Measurements from ENCODE around the gene TLE2. TPM values are rescaled to one million over a fixed set of nuclear protein-coding genes. Genes with fewer than 3 reads are reported as not detected.

Gene TLE2
- total and polyA plus RNA-seq, 9 of the 15 experiments (the other 6 are each of a cell fraction or from before 2014, with no cell fraction given): 0.35 to 13.1 (median 6.2) TPM

DNA sequence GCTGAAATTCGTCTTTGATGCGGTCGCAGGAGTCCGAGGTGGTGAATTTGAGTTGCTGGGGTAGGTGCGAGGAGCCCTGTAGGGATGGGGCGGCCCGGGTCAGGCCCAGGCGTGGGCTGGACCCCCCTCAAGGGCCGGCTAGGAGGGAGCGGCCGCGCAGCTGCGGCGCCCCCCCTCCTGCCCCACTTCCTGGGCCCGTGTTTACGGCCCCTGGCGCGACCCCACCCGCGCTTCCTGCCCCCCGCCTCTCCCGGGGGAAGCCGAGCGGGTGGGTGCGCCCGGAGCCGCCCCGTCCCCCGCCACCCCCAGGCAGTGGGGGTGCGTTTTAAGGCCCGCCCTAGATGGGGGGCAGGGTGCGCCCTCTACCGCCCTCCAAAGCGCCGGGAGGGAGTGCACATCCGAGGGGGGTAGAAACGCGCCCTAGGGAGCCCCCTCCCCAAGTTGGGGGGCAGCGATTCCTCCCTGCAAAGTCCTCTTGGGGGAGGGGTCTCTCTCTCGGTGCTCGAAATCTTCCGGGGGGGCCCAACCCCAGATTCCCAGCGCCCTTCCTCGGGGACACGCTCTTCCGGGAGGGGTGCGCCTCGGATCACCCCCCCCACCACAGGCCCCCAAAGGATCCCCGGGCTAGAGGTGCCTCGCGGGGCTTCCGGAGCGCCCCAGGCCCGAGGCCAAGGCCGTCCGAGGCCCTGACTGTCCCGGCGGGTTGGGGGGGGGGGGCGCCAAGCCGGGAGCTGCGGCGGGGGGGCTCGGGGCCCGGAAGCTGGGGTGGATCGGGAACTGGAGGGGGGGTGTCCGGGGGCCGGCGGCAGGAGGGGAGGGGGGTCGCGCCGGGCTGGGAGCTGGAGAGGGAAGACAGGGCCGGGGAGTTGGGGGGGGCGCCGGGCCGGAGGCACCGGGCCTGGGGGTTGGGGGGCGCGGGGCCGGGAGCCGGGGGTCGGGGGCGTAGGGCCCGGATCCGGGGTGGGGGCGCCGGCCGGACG is 32.4 kb upstream of the TLE2 start (continued):
- TF ChIP-seq XRCC5 (IDR thresholded peaks at IDR 0.05; ENCODE audit: low read depth, low read length) (no peak), TRIM24 (IDR thresholded peaks at IDR 0.05) (no peak), KDM5B (IDR thresholded peaks at IDR 0.05; ENCODE audit: insufficient replicate concordance, low read depth, low read length) (peak; percentile 40), ZNF143 (CRISPR knock-in tag; IDR thresholded peaks at IDR 0.05) (no peak), MIER1 (IDR thresholded peaks at IDR 0.05; ENCODE audit: low read depth) (no peak), CREM (IDR thresholded peaks at IDR 0.05; ENCODE audit: low read depth) (no peak), GTF2E2 (tag; IDR thresholded peaks at IDR 0.05) (no peak), ETS2 (tag; IDR thresholded peaks at IDR 0.05; ENCODE audit: borderline replicate concordance, poor library complexity, severe bottlenecking) (no peak), ZKSCAN8 (CRISPR knock-in tag; IDR thresholded peaks at IDR 0.05) (no peak), CBFA2T3 (IDR thresholded peaks at IDR 0.05) (no peak), NR2C2 (CRISPR knock-in tag; IDR thresholded peaks at IDR 0.05) (no peak), NR2C2 (tag; IDR thresholded peaks at IDR 0.05) (no peak), SMAD3 (CRISPR knock-in tag; conservative IDR thresholded peaks at IDR 0.05) (0 out of 2 replicates have a peak, but pooled peaks have one; percentile 46)
- TF ChIP-seq, protein P1, sequence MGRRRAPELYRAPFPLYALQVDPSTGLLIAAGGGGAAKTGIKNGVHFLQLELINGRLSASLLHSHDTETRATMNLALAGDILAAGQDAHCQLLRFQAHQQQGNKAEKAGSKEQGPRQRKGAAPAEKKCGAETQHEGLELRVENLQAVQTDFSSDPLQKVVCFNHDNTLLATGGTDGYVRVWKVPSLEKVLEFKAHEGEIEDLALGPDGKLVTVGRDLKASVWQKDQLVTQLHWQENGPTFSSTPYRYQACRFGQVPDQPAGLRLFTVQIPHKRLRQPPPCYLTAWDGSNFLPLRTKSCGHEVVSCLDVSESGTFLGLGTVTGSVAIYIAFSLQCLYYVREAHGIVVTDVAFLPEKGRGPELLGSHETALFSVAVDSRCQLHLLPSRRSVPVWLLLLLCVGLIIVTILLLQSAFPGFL (CRISPR knock-in tag; IDR thresholded peaks at IDR 0.05): no peak
- TF ChIP-seq, protein P2, sequence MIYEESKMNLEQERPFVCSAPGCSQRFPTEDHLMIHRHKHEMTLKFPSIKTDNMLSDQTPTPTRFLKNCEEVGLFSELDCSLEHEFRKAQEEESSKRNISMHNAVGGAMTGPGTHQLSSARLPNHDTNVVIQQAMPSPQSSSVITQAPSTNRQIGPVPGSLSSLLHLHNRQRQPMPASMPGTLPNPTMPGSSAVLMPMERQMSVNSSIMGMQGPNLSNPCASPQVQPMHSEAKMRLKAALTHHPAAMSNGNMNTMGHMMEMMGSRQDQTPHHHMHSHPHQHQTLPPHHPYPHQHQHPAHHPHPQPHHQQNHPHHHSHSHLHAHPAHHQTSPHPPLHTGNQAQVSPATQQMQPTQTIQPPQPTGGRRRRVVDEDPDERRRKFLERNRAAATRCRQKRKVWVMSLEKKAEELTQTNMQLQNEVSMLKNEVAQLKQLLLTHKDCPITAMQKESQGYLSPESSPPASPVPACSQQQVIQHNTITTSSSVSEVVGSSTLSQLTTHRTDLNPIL (CRISPR knock-in tag; IDR thresholded peaks at IDR 0.05): no peak
- TF ChIP-seq, protein P3, sequence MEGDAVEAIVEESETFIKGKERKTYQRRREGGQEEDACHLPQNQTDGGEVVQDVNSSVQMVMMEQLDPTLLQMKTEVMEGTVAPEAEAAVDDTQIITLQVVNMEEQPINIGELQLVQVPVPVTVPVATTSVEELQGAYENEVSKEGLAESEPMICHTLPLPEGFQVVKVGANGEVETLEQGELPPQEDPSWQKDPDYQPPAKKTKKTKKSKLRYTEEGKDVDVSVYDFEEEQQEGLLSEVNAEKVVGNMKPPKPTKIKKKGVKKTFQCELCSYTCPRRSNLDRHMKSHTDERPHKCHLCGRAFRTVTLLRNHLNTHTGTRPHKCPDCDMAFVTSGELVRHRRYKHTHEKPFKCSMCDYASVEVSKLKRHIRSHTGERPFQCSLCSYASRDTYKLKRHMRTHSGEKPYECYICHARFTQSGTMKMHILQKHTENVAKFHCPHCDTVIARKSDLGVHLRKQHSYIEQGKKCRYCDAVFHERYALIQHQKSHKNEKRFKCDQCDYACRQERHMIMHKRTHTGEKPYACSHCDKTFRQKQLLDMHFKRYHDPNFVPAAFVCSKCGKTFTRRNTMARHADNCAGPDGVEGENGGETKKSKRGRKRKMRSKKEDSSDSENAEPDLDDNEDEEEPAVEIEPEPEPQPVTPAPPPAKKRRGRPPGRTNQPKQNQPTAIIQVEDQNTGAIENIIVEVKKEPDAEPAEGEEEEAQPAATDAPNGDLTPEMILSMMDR (IDR thresholded peaks at IDR 0.05 in 2 of 3, conservative IDR thresholded peaks at IDR 0.05 in 1 of 3; ENCODE audit: insufficient read depth in 2 of 3, low read depth in 1 of 3, low read length in 3 of 3): peak; percentile 40 to 56 (median 51); a peak in 5 of 6 replicates
- TF ChIP-seq, protein P4, sequence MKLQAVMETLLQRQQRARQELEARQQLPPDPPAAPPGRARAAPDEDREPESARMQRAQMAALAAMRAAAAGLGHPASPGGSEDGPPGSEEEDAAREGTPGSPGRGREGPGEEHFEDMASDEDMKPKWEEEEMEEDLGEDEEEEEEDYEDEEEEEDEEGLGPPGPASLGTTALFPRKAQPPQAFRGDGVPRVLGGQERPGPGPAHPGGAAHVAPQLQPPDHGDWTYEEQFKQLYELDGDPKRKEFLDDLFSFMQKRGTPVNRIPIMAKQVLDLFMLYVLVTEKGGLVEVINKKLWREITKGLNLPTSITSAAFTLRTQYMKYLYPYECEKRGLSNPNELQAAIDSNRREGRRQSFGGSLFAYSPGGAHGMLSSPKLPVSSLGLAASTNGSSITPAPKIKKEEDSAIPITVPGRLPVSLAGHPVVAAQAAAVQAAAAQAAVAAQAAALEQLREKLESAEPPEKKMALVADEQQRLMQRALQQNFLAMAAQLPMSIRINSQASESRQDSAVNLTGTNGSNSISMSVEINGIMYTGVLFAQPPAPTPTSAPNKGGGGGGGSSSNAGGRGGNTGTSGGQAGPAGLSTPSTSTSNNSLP (IDR thresholded peaks at IDR 0.05; ENCODE audit: borderline replicate concordance, low read depth, low read length): no peak
- TF ChIP-seq, protein P5, sequence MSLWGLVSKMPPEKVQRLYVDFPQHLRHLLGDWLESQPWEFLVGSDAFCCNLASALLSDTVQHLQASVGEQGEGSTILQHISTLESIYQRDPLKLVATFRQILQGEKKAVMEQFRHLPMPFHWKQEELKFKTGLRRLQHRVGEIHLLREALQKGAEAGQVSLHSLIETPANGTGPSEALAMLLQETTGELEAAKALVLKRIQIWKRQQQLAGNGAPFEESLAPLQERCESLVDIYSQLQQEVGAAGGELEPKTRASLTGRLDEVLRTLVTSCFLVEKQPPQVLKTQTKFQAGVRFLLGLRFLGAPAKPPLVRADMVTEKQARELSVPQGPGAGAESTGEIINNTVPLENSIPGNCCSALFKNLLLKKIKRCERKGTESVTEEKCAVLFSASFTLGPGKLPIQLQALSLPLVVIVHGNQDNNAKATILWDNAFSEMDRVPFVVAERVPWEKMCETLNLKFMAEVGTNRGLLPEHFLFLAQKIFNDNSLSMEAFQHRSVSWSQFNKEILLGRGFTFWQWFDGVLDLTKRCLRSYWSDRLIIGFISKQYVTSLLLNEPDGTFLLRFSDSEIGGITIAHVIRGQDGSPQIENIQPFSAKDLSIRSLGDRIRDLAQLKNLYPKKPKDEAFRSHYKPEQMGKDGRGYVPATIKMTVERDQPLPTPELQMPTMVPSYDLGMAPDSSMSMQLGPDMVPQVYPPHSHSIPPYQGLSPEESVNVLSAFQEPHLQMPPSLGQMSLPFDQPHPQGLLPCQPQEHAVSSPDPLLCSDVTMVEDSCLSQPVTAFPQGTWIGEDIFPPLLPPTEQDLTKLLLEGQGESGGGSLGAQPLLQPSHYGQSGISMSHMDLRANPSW (CRISPR knock-in tag; IDR thresholded peaks at IDR 0.05): no peak
